Coronary artery (tissue), 2 donors: Measurements from ENCODE around the gene CHMP1A.
"Not testable (repeated sequence)": the region's sequence is repeated elsewhere in the genome, so short reads cannot be mapped to it uniquely, and the experiment has no call there.

Experiments used
- DNase-seq: peaks from one replicate; pipeline ENCODE4 v3.0.0-alpha.2; 2017; ENCODE audit warnings: low spot score
- H3K27ac ChIP-seq, 2 donors: fragments of 200-600 bp; sonication (generic); one replicate each; pipeline ENCODE4 v1.5.1; 2016 to 2019
- H3K4me3 ChIP-seq: fragments of 200-600 bp; sonication (generic); 2 replicates; pipeline ENCODE4 v1.5.1; 2016; ENCODE audit warnings: mild to moderate bottlenecking, moderate library complexity
- TF ChIP-seq, protein P1 (sequence below): fragments of 200-600 bp; sonication (generic); IDR thresholded peaks from one replicate; pipeline ENCODE4 v1.5.1; 2019; ENCODE audit warnings: antibody characterized with exemption

CHMP1A gene

DNA sequence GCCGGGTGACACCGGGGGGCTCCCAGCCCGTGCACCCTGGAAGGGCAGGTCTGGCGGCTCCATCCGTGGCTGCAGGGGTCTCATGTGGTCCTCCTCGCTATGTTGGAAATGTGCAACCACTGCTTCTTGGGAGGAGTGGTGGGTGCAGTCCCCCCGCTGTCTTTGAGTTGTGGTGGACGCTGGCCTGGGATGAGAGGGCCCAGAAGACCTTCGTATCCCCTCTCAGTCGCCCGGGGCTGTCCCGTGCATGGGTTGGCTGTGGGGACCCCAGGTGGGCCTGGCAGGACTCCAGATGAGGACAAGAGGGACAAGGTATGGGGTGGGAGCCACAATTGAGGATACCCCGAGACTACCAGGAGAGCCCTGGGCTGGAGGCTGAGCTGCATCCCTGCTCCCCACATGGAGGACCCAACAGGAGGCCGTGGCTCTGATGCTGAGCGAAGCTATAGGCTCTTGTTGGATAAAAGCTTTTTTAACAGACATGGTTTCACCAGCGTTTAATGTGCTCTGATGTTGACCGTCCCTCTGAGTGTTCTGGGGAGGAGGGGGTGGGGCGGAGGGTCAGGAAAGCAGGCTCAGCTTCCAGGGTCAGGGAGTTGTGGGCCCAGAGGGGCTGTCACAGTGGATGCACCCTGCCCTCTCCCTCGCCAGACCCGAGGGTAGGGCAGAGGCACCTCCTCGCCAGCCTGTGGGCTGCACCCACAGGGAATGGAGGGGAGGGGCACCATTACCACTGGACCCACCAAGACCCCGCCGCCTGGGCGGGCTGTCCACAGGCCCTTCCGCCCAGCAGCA is 38.6 kb upstream of the CHMP1A start:
- Histone ChIP-seq H3K4me3 (no peak overlapping the region), H3K27ac (no peak overlapping the region)
- TF ChIP-seq, protein P1, sequence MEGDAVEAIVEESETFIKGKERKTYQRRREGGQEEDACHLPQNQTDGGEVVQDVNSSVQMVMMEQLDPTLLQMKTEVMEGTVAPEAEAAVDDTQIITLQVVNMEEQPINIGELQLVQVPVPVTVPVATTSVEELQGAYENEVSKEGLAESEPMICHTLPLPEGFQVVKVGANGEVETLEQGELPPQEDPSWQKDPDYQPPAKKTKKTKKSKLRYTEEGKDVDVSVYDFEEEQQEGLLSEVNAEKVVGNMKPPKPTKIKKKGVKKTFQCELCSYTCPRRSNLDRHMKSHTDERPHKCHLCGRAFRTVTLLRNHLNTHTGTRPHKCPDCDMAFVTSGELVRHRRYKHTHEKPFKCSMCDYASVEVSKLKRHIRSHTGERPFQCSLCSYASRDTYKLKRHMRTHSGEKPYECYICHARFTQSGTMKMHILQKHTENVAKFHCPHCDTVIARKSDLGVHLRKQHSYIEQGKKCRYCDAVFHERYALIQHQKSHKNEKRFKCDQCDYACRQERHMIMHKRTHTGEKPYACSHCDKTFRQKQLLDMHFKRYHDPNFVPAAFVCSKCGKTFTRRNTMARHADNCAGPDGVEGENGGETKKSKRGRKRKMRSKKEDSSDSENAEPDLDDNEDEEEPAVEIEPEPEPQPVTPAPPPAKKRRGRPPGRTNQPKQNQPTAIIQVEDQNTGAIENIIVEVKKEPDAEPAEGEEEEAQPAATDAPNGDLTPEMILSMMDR, result no peak
- peak; percentile 69 for DNase-seq

DNA sequence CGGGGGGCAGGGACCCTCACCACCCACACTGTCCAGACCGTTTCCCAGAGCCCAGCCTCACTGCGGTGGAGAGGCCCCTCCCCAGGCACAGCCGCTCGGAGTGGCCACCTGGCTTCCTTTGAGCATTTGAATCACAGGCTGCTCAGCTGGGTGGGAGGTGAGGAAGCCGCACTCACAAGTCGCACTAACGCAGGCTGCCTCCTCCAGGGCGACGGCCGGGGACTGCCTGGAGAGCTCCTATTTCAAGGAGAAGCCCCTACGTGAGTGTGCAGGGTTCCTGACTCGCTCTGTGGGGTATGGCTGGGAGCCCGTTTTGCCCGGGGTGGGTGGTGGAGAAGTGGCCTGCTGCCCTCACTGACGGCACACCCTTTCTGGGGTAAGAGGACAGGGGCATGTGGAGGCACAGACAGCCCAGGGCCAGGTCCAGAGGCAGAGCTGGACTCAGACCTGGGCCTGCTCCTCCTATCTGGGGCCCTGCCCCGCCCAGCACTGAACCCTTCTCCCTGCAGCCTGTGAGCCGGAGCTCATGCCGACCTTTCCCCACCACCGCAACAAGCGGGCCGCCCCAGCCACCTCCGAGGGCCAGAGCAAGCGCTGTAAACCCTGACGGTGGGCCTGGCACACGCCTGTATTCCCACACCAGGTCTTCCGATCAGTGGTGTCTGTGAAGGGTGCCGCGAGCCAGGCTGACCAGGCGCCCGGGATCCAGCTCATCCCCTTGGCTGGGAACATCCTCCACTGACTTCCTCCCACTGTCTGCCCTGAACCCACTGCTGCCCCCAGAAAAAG is 37.8 kb upstream of the CHMP1A start:
- H3K27ac ChIP-seq, result no peak overlapping the region
- no peak overlapping the region for H3K4me3 ChIP-seq
- TF ChIP-seq, protein P1, result no peak
- DNase-seq, result peak; percentile 71

DNA sequence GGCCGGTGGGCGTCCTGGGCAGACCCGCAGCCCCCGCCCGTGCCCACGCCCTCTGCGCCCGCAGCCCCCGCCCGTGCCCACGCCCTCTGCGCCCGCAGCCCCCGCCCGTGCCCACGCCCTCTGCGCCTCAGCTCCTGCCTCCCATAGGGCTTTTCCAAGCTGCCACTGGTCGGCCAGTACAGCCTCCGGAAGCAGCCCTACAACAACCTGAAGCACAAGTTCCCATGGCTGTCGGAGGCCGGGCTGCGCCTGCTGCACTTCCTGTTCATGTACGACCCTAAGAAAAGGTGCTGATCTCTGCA is 37.2 kb upstream of the CHMP1A start:
- not testable (repeated sequence) for H3K27ac ChIP-seq, DNase-seq, H3K4me3 ChIP-seq

DNA sequence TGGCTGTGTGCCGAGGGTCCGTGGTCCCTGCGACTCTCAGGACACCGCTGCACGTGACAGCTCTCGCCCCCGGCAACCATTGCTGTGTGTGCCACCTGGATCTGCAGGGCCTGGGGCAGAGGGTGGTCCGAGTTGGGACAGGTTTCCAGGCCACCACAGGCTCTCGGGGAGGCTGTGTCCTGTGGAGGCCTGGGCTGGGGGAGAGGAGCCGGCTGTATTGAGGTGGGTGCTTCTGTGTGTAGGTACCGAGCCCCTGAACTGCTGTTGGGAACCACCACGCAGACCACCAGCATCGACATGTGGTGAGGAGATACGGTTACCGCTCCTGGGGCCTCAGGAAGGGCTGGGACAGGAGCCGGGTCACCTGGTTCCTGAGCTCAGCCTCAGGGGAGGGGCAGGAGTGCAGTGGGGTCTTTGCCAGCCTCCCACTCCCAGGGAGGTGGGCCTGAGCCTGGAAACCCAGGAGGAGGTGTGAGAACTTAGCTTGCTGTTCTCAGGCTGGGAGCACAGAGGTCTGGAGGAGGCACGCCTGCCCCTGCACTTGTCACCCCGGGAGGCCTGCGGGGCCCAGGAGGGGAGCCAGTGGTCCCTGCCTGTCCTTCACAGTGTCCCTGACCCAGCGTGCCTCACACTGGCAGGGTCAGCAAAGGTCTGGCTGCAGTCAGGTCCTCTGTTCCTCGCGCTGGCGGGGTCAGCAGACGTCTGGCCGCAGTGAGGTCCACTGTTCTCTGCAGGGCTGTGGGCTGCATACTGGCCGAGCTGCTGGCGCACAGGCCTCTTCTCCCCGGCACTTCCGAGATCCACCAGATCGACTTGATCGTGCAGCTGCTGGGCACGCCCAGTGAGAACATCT is 36.6 kb upstream of the CHMP1A start:
- no peak overlapping the region for H3K4me3 ChIP-seq
- peak; percentile 73 for DNase-seq
- H3K27ac ChIP-seq, result no peak overlapping the region
- TF ChIP-seq, protein P1, result no peak

DNA sequence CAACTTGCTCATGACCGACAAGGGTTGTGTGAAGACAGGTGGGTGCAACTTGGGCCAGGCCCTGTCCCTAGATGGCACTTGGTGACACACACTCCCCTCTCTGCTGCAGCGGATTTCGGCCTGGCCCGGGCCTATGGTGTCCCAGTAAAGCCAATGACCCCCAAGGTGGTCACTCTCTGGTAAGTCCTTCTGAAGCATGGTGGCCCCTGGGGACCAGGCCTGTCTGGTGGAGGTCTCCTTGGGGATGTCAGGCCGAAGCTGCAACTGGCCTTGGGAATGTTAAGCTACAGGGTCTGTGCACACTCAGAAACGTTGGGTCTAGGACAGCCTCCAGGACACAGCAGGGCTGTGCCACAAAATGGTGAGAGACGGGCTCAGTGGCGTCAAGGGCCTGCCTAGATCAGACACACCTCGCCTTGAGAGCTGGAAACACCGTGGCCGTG is 35.8 kb upstream of the CHMP1A start:
- TF ChIP-seq, protein P1, result no peak
- Histone ChIP-seq H3K4me3 (no peak overlapping the region), H3K27ac (no peak overlapping the region)
- peak; percentile 66 for DNase-seq

DNA sequence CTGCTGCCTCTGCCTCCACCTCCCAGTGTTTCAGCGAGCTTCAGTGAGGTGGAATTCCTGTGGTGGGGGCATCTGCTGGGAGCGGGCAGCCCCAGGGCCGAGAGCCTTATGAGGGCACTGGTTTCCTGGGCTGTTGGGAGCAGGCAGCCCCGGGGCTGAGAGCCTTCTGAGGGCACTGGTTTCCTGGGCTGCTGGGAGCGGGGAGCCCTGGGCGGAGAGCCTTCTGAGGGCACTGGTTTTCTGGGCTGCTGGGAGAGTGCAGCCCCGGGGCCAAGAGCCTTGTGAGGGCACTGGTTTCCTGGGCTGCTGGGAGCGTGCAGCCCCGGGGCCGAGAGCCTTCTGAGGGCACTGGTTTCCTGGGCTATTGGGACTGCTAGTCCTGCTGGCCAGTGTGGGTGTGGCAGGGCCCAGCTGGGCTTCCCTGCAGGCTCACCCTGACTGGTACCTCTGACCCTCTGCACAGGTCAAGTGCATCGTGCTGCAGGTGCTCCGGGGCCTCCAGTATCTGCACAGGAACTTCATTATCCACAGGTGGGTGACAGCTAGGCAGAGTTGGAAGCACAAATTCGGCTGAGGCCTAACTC is 34.6 kb upstream of the CHMP1A start:
- no peak overlapping the region for H3K27ac ChIP-seq
- TF ChIP-seq, protein P1, result no peak
- DNase-seq, result peak; percentile 70
- no peak overlapping the region for H3K4me3 ChIP-seq
